SK-N-SH treated with all-trans-retinoic acid at 6 μM for 48 hours (cell line): ENCODE data around the gene CCSER1.

Experiments
- ATAC-seq: fragments of 200-7000 bp; cut with Tn5 transposase; 3 replicates; pipeline ENCODE4 v1.9.1; 2020; ENCODE audit warnings: mild to moderate bottlenecking, moderate library complexity
- ARNTL ChIP-seq: fragments of 450-650 bp; formaldehyde crosslinking; IDR thresholded peaks from 2 replicates; pipeline ENCODE4 v1.5.0; 2020; ENCODE audit warnings: low read depth, mild to moderate bottlenecking, moderate library complexity, borderline replicate concordance
- CSDC2 ChIP-seq: fragments of 250-450 bp; sonication (Bioruptor Pico); IDR thresholded peaks from 2 replicates; pipeline ENCODE4 v1.5.0; 2020; ENCODE audit warnings: mild to moderate bottlenecking, moderate library complexity
- ESRRG ChIP-seq: fragments of 250-450 bp; sonication (Bioruptor Pico); IDR thresholded peaks from 2 replicates; pipeline ENCODE4 v1.6.1; 2021; ENCODE audit warnings: mild to moderate bottlenecking
- ISL1 ChIP-seq: fragments of 250-450 bp; sonication (Bioruptor Pico); IDR thresholded peaks from 2 replicates; pipeline ENCODE4 v2.1.2; 2022; ENCODE audit warnings: mild to moderate bottlenecking, moderate library complexity
- OSR1 ChIP-seq: fragments of 250-450 bp; sonication (Bioruptor Pico); IDR thresholded peaks from 2 replicates; pipeline ENCODE4 v1.8.0; 2022; ENCODE audit warnings: moderate library complexity, mild to moderate bottlenecking, inconsistent platforms
- PPARA ChIP-seq: fragments of 250-450 bp; sonication (Bioruptor Pico); IDR thresholded peaks from 2 replicates; pipeline ENCODE4 v1.5.0; 2020; ENCODE audit warnings: mild to moderate bottlenecking, borderline replicate concordance
- RARB ChIP-seq: fragments of 250-450 bp; sonication (Bioruptor Pico); IDR thresholded peaks from 2 replicates; pipeline ENCODE4 v1.8.0; 2021; ENCODE audit warnings: mild to moderate bottlenecking, moderate library complexity
- SNAI2 ChIP-seq: fragments of 250-450 bp; sonication (Bioruptor Pico); IDR thresholded peaks from 2 replicates; pipeline ENCODE4 v1.5.0; 2020; ENCODE audit warnings: mild to moderate bottlenecking, moderate library complexity
- TOX ChIP-seq: fragments of 250-450 bp; sonication (Bioruptor Pico); IDR thresholded peaks from 2 replicates; pipeline ENCODE4 v1.8.0; 2021; ENCODE audit warnings: mild to moderate bottlenecking, moderate library complexity, borderline replicate concordance
- TSHZ2 ChIP-seq: fragments of 250-450 bp; sonication (Bioruptor Pico); IDR thresholded peaks from 2 replicates; pipeline ENCODE4 v1.5.0; 2020; ENCODE audit warnings: mild to moderate bottlenecking, moderate library complexity
- ZFP3 ChIP-seq: fragments of 250-450 bp; sonication (Bioruptor Pico); IDR thresholded peaks from 2 replicates; pipeline ENCODE4 v1.5.0; 2020; ENCODE audit warnings: mild to moderate bottlenecking, moderate library complexity
- ZNF565 ChIP-seq: fragments of 450-650 bp; formaldehyde crosslinking; conservative IDR thresholded peaks from 2 replicates; pipeline ENCODE4 v1.5.0; 2020; ENCODE audit warnings: low read depth, mild to moderate bottlenecking, moderate library complexity
- ZNF70 ChIP-seq: fragments of 450-650 bp; formaldehyde crosslinking; IDR thresholded peaks from 2 replicates; pipeline ENCODE4 v1.5.0; 2020; ENCODE audit warnings: mild to moderate bottlenecking, moderate library complexity
- ZNF8 ChIP-seq: fragments of 450-650 bp; formaldehyde crosslinking; IDR thresholded peaks from 2 replicates; pipeline ENCODE4 v1.5.0; 2020; ENCODE audit warnings: mild to moderate bottlenecking, moderate library complexity
- TF ChIP-seq, protein P1 (sequence below): fragments of 250-450 bp; sonication (Bioruptor Pico); IDR thresholded peaks from 2 replicates; pipeline ENCODE4 v1.8.0; 2021; ENCODE audit warnings: low read depth, mild to moderate bottlenecking, moderate library complexity, borderline replicate concordance
- TF ChIP-seq, protein P2 (sequence below): fragments of 250-450 bp; sonication (Bioruptor Pico); IDR thresholded peaks from 2 replicates; pipeline ENCODE4 v1.5.1; 2021; ENCODE audit warnings: mild to moderate bottlenecking, moderate library complexity
- TF ChIP-seq, protein P3 (sequence below): fragments of 250-450 bp; sonication (Bioruptor Pico); IDR thresholded peaks from 2 replicates; pipeline ENCODE4 v1.5.1; 2020; ENCODE audit warnings: low read depth, mild to moderate bottlenecking, moderate library complexity
- TF ChIP-seq, protein P4 (sequence below): fragments of 250-450 bp; sonication (Bioruptor Pico); IDR thresholded peaks from 2 replicates; pipeline ENCODE4 v1.8.0; 2020; ENCODE audit warnings: mild to moderate bottlenecking, moderate library complexity, borderline replicate concordance

CCSER1 gene

DNA sequence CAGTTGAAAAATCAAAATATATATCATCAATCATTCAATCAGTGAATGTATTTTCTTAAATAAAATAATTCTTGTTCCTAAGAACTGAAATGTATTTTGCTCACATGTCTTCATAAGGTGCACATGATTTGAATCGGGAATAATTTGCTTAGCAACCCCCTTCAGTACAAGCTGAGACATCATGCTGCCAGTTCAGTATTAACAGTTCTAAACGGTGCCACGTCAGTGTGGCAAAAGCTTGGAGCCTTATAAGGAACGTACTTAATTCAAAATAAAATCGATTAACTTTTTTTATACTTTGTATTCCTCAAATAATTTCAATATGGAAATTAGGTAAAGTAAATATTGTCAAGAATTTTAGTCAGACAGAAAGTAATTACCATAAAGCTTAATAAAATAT, 287.9 kb downstream of the CCSER1 start:
- no peak for ATAC-seq
- no peak for TF ChIP-seq OSR1 (CRISPR knock-in tag)
- no peak for TF ChIP-seq ARNTL (CRISPR knock-in tag)
- no peak for TF ChIP-seq ISL1 (CRISPR knock-in tag)
- TF ChIP-seq ZNF70 (CRISPR knock-in tag), result no peak
- TF ChIP-seq ESRRG (CRISPR knock-in tag), result no peak
- no peak for TF ChIP-seq ZNF8
- TF ChIP-seq RARB (CRISPR knock-in tag), result no peak
- TF ChIP-seq, protein P1, sequence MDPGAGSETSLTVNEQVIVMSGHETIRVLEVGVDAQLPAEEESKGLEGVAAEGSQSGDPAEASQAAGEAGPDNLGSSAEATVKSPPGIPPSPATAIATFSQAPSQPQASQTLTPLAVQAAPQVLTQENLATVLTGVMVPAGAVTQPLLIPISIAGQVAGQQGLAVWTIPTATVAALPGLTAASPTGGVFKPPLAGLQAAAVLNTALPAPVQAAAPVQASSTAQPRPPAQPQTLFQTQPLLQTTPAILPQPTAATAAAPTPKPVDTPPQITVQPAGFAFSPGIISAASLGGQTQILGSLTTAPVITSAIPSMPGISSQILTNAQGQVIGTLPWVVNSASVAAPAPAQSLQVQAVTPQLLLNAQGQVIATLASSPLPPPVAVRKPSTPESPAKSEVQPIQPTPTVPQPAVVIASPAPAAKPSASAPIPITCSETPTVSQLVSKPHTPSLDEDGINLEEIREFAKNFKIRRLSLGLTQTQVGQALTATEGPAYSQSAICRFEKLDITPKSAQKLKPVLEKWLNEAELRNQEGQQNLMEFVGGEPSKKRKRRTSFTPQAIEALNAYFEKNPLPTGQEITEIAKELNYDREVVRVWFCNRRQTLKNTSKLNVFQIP (CRISPR knock-in tag), result no peak
- TF ChIP-seq CSDC2, result no peak
- TF ChIP-seq, protein P2, sequence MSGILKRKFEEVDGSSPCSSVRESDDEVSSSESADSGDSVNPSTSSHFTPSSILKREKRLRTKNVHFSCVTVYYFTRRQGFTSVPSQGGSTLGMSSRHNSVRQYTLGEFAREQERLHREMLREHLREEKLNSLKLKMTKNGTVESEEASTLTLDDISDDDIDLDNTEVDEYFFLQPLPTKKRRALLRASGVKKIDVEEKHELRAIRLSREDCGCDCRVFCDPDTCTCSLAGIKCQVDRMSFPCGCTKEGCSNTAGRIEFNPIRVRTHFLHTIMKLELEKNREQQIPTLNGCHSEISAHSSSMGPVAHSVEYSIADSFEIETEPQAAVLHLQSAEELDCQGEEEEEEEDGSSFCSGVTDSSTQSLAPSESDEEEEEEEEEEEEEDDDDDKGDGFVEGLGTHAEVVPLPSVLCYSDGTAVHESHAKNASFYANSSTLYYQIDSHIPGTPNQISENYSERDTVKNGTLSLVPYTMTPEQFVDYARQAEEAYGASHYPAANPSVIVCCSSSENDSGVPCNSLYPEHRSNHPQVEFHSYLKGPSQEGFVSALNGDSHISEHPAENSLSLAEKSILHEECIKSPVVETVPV (CRISPR knock-in tag), result no peak
- TF ChIP-seq SNAI2 (CRISPR knock-in tag), result no peak
- TF ChIP-seq, protein P3, sequence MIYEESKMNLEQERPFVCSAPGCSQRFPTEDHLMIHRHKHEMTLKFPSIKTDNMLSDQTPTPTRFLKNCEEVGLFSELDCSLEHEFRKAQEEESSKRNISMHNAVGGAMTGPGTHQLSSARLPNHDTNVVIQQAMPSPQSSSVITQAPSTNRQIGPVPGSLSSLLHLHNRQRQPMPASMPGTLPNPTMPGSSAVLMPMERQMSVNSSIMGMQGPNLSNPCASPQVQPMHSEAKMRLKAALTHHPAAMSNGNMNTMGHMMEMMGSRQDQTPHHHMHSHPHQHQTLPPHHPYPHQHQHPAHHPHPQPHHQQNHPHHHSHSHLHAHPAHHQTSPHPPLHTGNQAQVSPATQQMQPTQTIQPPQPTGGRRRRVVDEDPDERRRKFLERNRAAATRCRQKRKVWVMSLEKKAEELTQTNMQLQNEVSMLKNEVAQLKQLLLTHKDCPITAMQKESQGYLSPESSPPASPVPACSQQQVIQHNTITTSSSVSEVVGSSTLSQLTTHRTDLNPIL (CRISPR knock-in tag), result no peak
- TF ChIP-seq, protein P4, sequence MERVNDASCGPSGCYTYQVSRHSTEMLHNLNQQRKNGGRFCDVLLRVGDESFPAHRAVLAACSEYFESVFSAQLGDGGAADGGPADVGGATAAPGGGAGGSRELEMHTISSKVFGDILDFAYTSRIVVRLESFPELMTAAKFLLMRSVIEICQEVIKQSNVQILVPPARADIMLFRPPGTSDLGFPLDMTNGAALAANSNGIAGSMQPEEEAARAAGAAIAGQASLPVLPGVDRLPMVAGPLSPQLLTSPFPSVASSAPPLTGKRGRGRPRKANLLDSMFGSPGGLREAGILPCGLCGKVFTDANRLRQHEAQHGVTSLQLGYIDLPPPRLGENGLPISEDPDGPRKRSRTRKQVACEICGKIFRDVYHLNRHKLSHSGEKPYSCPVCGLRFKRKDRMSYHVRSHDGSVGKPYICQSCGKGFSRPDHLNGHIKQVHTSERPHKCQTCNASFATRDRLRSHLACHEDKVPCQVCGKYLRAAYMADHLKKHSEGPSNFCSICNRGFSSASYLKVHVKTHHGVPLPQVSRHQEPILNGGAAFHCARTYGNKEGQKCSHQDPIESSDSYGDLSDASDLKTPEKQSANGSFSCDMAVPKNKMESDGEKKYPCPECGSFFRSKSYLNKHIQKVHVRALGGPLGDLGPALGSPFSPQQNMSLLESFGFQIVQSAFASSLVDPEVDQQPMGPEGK, result no peak
- TF ChIP-seq ZFP3 (CRISPR knock-in tag), result no peak
- TF ChIP-seq PPARA (CRISPR knock-in tag), result no peak
- no peak for TF ChIP-seq TOX
- no peak for TF ChIP-seq TSHZ2 (CRISPR knock-in tag)

DNA sequence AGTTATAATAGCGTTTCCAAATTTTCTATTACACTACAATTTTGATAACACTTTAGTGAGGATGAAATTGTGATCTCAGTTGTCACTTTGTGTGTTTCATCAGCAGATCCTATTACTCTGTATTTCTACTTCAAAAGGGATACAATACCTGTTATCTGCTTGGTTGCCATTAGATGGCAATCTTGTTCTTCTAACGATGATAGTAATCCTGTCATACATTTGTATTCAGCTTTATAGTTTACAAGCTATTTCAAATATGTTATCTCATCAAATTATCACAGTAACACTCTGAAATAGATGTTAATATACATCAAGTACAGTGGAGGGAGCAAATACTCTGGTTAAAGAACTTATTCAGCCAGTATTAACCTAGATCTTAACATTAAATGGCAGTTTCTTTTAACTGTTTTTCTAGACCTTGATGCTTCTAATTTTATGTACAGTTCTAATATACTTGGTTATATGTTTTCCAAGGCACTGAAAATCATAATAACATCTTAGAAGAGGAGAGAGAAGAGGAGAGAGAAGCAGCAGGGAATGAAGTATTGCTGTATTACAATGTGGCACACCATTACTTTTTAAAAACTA, 292.0 kb downstream of the CCSER1 start:
- TF ChIP-seq, protein P2 (CRISPR knock-in tag), result no peak
- TF ChIP-seq PPARA (CRISPR knock-in tag) (no peak), RARB (CRISPR knock-in tag) (no peak), ZNF565 (CRISPR knock-in tag) (no peak), CSDC2 (no peak), TSHZ2 (CRISPR knock-in tag) (no peak), TOX (no peak), ARNTL (CRISPR knock-in tag) (no peak)
- TF ChIP-seq, protein P1 (CRISPR knock-in tag), result no peak
- peak; percentile 92 for ATAC-seq
